ENCODE measurements around the gene MAPKAPK3.

Gene MAPKAPK3

DNA sequence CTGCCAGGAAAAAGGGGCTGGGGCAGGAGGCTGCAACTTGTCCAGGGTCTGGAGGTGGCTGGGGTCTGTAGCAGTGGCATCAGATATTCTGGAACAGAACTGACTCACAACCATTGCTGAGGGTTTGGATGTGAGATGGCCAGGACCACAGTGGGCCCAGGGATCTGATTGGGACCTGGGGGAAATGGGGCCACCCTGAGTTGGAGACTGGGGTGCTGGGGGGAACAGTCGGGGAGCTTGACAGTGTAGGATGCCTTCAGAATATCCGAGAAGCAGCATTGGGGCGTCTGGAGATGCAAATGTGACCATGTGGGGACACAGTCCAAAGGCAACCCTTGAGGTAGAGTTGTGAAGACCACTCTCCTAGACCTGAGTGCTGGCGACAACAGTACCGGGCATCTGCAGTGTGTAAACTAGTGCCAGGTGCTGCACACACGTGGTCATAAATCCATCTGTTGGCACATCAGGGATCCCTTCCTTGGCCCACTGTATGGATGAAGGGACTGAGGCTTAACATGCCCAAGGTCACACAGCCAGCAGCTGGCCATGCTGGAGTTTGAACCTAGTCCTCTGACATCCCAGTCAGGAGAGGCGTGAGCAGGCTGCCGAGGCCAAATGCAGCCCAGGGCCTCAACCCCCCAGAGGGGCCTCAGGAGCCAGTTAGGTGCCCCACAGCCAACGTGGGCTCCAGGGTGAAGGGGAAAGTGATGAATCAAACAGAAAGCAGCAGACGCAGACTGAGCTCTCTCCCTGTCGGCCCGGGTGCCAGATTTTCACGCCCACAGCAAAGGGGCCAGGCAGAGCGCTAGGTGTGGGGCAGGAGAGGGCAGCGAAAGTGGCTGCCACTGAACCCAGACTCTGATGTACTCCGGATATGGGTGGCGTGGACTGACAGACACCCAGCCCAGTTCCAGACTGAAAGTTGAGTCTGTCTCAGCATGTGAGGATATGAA is 28.9 kb upstream of the MAPKAPK3 start:
- TF ChIP-seq, protein P1, sequence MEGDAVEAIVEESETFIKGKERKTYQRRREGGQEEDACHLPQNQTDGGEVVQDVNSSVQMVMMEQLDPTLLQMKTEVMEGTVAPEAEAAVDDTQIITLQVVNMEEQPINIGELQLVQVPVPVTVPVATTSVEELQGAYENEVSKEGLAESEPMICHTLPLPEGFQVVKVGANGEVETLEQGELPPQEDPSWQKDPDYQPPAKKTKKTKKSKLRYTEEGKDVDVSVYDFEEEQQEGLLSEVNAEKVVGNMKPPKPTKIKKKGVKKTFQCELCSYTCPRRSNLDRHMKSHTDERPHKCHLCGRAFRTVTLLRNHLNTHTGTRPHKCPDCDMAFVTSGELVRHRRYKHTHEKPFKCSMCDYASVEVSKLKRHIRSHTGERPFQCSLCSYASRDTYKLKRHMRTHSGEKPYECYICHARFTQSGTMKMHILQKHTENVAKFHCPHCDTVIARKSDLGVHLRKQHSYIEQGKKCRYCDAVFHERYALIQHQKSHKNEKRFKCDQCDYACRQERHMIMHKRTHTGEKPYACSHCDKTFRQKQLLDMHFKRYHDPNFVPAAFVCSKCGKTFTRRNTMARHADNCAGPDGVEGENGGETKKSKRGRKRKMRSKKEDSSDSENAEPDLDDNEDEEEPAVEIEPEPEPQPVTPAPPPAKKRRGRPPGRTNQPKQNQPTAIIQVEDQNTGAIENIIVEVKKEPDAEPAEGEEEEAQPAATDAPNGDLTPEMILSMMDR (conservative IDR thresholded peaks at IDR 0.05; ENCODE audit: low read length), result no peak
- H3K4me3 ChIP-seq (ENCODE audit: low read length), result no peak overlapping the region
- no peak for DNase-seq (ENCODE audit: low read depth)

DNA sequence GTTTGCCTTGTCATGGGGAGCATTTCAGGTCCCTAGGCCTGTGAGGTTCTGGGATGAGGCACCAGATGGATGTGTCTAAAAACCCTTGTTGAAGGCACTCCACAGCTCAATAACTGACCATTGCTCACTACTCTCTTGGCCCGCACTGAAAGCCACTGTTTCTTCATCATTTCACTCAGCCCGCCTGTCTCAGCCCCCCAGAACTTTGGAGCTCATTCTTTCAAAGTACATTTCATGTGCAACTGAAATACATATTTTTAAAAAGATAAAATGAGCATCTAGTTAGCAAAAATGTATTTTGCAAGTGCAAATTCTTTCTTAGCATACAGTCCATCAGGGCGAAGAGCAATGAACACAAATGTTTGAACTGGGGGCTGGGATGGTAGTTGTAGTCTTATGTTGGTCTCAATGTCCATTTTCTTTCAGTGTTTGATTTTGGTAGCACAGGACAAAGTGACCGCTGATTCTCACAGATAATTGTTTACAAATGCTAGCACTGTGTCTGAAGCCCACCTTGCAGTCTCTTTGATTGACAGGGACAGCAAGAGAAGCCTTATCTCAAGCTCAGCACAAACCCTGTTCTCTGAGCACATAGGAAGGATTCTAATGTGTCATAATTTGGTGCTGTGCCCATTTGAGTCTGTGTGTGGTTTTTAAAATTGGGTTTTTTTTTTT is 28.1 kb upstream of the MAPKAPK3 start:
- peak; percentile 34 for DNase-seq (ENCODE audit: low read depth)
- no peak overlapping the region for H3K4me3 ChIP-seq (ENCODE audit: low read length)
- TF ChIP-seq, protein P1 (conservative IDR thresholded peaks at IDR 0.05; ENCODE audit: low read length), result no peak

DNA sequence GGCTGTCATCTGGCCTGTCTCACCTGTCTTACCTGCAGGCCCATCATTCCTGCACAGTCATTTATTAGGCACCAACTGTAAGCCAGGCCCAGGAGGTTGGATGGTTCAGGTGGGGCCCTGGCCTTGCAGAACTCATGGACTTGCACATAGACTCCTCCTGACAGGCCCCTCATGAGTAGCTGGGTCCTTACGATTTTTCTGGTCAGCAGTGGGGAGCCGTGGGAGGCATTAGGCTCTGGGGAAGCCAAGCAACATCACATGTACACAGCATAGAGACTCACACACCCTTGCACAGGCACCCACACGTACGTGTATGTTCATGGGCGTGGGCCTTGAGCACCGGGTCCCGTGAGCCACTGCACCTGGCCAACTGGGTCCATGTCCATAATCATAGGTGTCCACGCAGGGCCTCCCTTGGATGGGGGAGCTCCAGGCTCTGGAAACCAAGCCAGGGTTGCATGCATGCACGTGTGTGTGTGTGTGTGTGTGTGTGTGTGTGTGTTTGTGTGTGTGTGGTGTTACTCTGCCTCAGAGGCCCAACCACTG is 25.7 kb upstream of the MAPKAPK3 start:
- TF ChIP-seq, protein P1 (conservative IDR thresholded peaks at IDR 0.05; ENCODE audit: low read length), result no peak
- no peak overlapping the region for H3K4me3 ChIP-seq (ENCODE audit: low read length)
- no peak for DNase-seq (ENCODE audit: low read depth)

DNA sequence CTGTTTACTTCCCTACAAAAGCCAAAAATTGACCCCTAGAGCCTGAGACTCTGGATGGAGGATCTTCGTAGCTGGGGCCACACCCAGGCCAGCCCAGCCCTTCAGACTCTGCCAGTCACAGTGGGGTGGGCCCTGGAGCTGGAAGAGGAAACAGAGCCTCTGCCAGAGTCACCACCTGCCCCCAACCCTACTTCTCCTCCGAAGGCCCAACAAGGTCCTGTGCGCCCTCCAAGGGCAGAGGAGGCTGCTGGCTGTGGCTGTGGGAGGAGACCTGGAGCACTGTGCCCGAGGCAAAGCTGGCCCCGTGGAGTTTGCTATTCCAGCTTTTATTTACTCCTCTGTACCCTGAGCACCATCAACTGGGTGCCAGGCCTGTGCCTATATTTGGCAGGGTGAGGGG is 24.4 kb upstream of the MAPKAPK3 start:
- TF ChIP-seq, protein P1 (conservative IDR thresholded peaks at IDR 0.05; ENCODE audit: low read length), result no peak
- no peak for DNase-seq (ENCODE audit: low read depth)
- no peak overlapping the region for H3K4me3 ChIP-seq (ENCODE audit: low read length)

DNA sequence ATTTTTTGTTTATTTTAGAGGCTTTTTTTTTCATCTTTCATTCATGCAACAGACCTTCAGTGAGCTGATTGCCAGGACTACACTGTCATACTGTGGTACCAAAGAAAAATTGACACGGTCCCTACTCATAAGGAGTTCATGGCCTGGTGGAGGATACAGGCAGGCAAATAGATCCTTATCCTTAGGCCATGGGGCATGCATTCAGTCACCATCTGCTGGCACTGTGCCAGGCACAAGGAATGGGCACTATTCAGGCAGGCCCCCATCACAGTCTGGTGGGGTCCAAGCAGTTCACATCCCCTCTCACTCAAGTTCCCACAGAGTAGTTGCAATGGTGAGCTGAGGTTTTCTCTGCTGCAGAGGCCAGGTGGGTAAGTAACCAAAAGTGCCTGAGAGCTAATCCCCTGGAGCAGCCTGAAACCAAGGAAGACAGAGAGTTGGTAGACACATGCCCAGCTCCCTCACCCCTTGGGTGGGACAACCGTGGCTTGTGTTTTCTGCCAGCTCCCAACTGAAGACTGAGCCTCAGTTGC is 22.6 kb upstream of the MAPKAPK3 start:
- no peak for DNase-seq (ENCODE audit: low read depth)
- no peak overlapping the region for H3K4me3 ChIP-seq (ENCODE audit: low read length)
- TF ChIP-seq, protein P1 (conservative IDR thresholded peaks at IDR 0.05; ENCODE audit: low read length), result no peak

DNA sequence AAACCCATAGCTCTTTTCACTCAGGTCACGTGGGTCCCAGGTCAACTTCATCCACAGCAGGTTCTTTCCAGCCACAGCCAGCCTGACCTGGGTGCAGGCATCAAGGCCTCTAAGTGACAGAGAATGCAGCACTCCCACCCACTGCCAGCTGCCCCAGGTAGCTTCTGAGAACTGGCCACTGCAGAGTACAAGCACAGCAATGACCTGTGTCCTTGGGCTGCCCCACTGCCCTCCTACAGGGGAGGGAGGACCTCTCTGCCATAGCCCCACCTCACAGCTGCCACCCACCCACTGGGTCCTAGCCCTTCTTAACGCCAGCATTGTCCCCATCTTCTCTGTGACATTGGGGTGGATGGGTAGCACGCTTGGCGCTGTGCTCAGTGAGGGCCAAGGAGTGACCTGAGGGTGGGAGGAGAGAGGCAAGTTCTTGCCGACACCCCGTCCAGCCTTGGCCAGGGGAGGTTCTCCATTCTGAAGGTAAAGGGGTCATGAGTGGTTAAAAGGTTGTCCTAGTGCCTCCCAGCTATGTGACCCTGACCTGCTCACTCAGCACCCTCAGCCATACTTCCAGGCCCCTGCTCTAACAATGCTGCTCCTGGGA is 17.7 kb upstream of the MAPKAPK3 start:
- H3K4me3 ChIP-seq (ENCODE audit: low read length), result no peak overlapping the region
- no peak for DNase-seq (ENCODE audit: low read depth)
- TF ChIP-seq, protein P1 (conservative IDR thresholded peaks at IDR 0.05; ENCODE audit: low read length), result no peak
